Smooth muscle cell (in vitro differentiated cells): ENCODE results near the gene KRT74. TPM values are rescaled to one million over a fixed set of nuclear protein-coding genes. Genes with fewer than 3 reads are reported as not detected.

Experiments used
- DNase-seq: peaks from one replicate; lab custom pipeline; 2025; ENCODE audit not compliant: unreplicated experiment; lab: John Stamatoyannopoulos, UW
- H2AFZ ChIP-seq: fragments of 200-600 bp; sonication (generic); 2 replicates; pipeline ENCODE4 v1.6.0; 2016; ENCODE audit warnings: antibody characterized with exemption, low read depth, mild to moderate bottlenecking
- H3F3A ChIP-seq: fragments of 200-600 bp; sonication (generic); 2 replicates; pipeline ENCODE4 v1.6.0; 2017; ENCODE audit warnings: antibody characterized with exemption, low read depth
- H3K27ac ChIP-seq: fragments of 200-600 bp; sonication (generic); 2 replicates; pipeline ENCODE4 v1.5.1; 2016; ENCODE audit warnings: low read depth, mild to moderate bottlenecking
- H3K27me3 ChIP-seq: fragments of 200-600 bp; sonication (generic); 2 replicates; pipeline ENCODE4 v1.6.1; 2016; ENCODE audit warnings: low read depth, mild to moderate bottlenecking
- H3K36me3 ChIP-seq: fragments of 200-600 bp; sonication (generic); 2 replicates; pipeline ENCODE4 v1.5.1; 2016; ENCODE audit warnings: low read depth
- H3K4me1 ChIP-seq: fragments of 200-600 bp; sonication (generic); 2 replicates; pipeline ENCODE4 v1.5.1; 2016; ENCODE audit warnings: low read depth
- H3K4me2 ChIP-seq: fragments of 200-600 bp; sonication (generic); 2 replicates; pipeline ENCODE4 v1.6.0; 2016; ENCODE audit warnings: mild to moderate bottlenecking
- H3K4me3 ChIP-seq: fragments of 200-600 bp; sonication (generic); 2 replicates; pipeline ENCODE4 v1.5.1; 2016; ENCODE audit warnings: mild to moderate bottlenecking
- H3K79me2 ChIP-seq: fragments of 200-600 bp; sonication (generic); 2 replicates; pipeline ENCODE4 v1.6.0; 2016; ENCODE audit warnings: low read depth, mild to moderate bottlenecking
- H3K9ac ChIP-seq: fragments of 200-600 bp; sonication (generic); 2 replicates; pipeline ENCODE4 v1.6.0; 2016; ENCODE audit warnings: low read depth
- H3K9me3 ChIP-seq: fragments of 200-600 bp; sonication (generic); replicated peaks from 2 replicates; pipeline ENCODE4 v1.5.1; 2016; ENCODE audit warnings: low read depth
- H4K20me1 ChIP-seq: fragments of 200-600 bp; sonication (generic); 2 replicates; pipeline ENCODE4 v1.6.0; 2016; ENCODE audit warnings: low read depth
- CTCF ChIP-seq: fragments of 200-600 bp; sonication (generic); IDR thresholded peaks from 2 replicates; pipeline ENCODE4 v1.5.1; 2017; ENCODE audit warnings: borderline replicate concordance, mild to moderate bottlenecking, antibody characterized with exemption; ENCODE audit not compliant: insufficient read depth, poor library complexity, severe bottlenecking
- WGBS: methylation state at CpG from one replicate; pipeline ENCODE4 v1.1.7; 2016; ENCODE audit warnings: low lambda C conversion rate; 5-methylcytosine and 5-hydroxymethylcytosine counted together
- polyA plus RNA-seq: library from polyadenylated mRNA; unstranded; fragments of >200 nt; fragmentation: Nextera tagmentation; extraction: Ambion mirVana; gene quantifications from 2 replicates; pipeline ENCODE4 v1.2.1, GENCODE V29; 2016
- total RNA-seq: library from RNA; depleted of rRNA; stranded (reverse); fragments of >200 nt; gene quantifications from 2 replicates; pipeline ENCODE4 v1.2.3, GENCODE V29; 2014

The KRT74 gene
- total and polyA plus RNA-seq, 2 experiments from 2014 or later = not detected

GRCh38 chr12:52517888-52518287, 55.8 kb downstream of the KRT74 start:
- Histone ChIP-seq H3K4me3 (no peak overlapping the region), H3K9me3 (no peaks in the 10 kb centered on the region), H3K79me2 (no peaks in the 10 kb centered on the region), H3F3A (no peaks in the 10 kb centered on the region), H3K4me1 (peaks cover 5% of the 10 kb centered on the region), H3K9ac (no peak overlapping the region), H3K36me3 (no peaks in the 10 kb centered on the region), H4K20me1 (no peaks in the 10 kb centered on the region), H2AFZ (no peak overlapping the region), H3K4me2 (no peak overlapping the region), H3K27ac (no peak overlapping the region), H3K27me3 (no peaks in the 10 kb centered on the region)
- 93% methylated on average over 5 of the region's 5 CpGs for WGBS
- no peak for TF ChIP-seq CTCF
- no peak for DNase-seq

GRCh38 chr12:52517005-52517835, 56.4 kb downstream of the KRT74 start:
- peaks cover 5% of the 10 kb centered on the region for H3K4me1 ChIP-seq
- H3K36me3 ChIP-seq = no peaks in the 10 kb centered on the region
- no peaks in the 10 kb centered on the region for H3K9me3 ChIP-seq
- H3K4me3 ChIP-seq = no peak overlapping the region
- 96% methylated on average over 14 of the region's 14 CpGs for WGBS
- no peak overlapping the region for H3K27ac ChIP-seq
- no peak for DNase-seq
- no peaks in the 10 kb centered on the region for H3F3A ChIP-seq
- H3K27me3 ChIP-seq = no peaks in the 10 kb centered on the region
- H3K9ac ChIP-seq = no peak overlapping the region
- H3K4me2 ChIP-seq = no peak overlapping the region
- H2AFZ ChIP-seq = no peak overlapping the region
- no peaks in the 10 kb centered on the region for H4K20me1 ChIP-seq
- H3K79me2 ChIP-seq = no peaks in the 10 kb centered on the region
- no peak for TF ChIP-seq CTCF

- H3F3A ChIP-seq = no peaks in the 10 kb centered on the region
- H4K20me1 ChIP-seq = no peaks in the 10 kb centered on the region
- H3K27ac ChIP-seq = no peak overlapping the region
- TF ChIP-seq CTCF = no peak
- no peak overlapping the region for H2AFZ ChIP-seq
- H3K9me3 ChIP-seq = no peaks in the 10 kb centered on the region
- no peak overlapping the region for H3K4me3 ChIP-seq
- H3K36me3 ChIP-seq = no peaks in the 10 kb centered on the region
- H3K4me2 ChIP-seq = no peak overlapping the region
- no peak for DNase-seq
- H3K27me3 ChIP-seq = no peaks in the 10 kb centered on the region
- no peak overlapping the region for H3K9ac ChIP-seq
- peaks cover 2% of the 10 kb centered on the region for H3K4me1 ChIP-seq
- no peaks in the 10 kb centered on the region for H3K79me2 ChIP-seq
- WGBS = 86% methylated on average over 15 of the region's 15 CpGs
Measured at GRCh38 chr12:52515927-52516831, 57.5 kb downstream of the KRT74 start.

Other genes starting within 250 kb of the KRT74 start
- not detected in 2 replicates for gene KRT85, start 206.4 kb downstream of the KRT74 start, total RNA-seq
- gene KRT85, start 206.4 kb downstream of the KRT74 start, polyA plus RNA-seq = not detected in 2 replicates
- gene KRT84, start 188.2 kb downstream of the KRT74 start, total RNA-seq = 5.6 and 8.0 TPM in 2 replicates
- 0.09 and 2.1 TPM in 2 replicates for gene KRT84, start 188.2 kb downstream of the KRT74 start, polyA plus RNA-seq
- gene KRT82, start 167.5 kb downstream of the KRT74 start, total RNA-seq = not detected in 2 replicates
- 0.23 TPM in 1 of 2 replicates, not detected in the other for gene KRT82, start 167.5 kb downstream of the KRT74 start, polyA plus RNA-seq
- 0.94 and 1.9 TPM in 2 replicates for gene KRT75, start 139.5 kb downstream of the KRT74 start, total RNA-seq
- gene KRT75, start 139.5 kb downstream of the KRT74 start, polyA plus RNA-seq = 0.37 TPM in 1 of 2 replicates, not detected in the other
- gene KRT6B, start 121.7 kb downstream of the KRT74 start, total RNA-seq = 279 and 336 TPM in 2 replicates
- gene KRT6B, start 121.7 kb downstream of the KRT74 start, polyA plus RNA-seq = 248 and 250 TPM in 2 replicates
- gene KRT6C, start 100.0 kb downstream of the KRT74 start, total RNA-seq = 30.2 and 32.6 TPM in 2 replicates
- 22.0 and 26.5 TPM in 2 replicates for gene KRT6C, start 100.0 kb downstream of the KRT74 start, polyA plus RNA-seq
- 985 and 1,128 TPM in 2 replicates for gene KRT6A, start 80.6 kb downstream of the KRT74 start, total RNA-seq
- gene KRT6A, start 80.6 kb downstream of the KRT74 start, polyA plus RNA-seq = 460 and 992 TPM in 2 replicates
- gene KRT5, start 53.4 kb downstream of the KRT74 start, total RNA-seq = 152 and 209 TPM in 2 replicates
- 67.2 and 198 TPM in 2 replicates for gene KRT5, start 53.4 kb downstream of the KRT74 start, polyA plus RNA-seq
- gene KRT71, start 20.7 kb downstream of the KRT74 start, total RNA-seq = not detected in 2 replicates
- gene KRT71, start 20.7 kb downstream of the KRT74 start, polyA plus RNA-seq = not detected in 2 replicates
- not detected in 2 replicates for gene KRT72, start 27.6 kb upstream of the KRT74 start, total RNA-seq
- gene KRT72, start 27.6 kb upstream of the KRT74 start, polyA plus RNA-seq = not detected in 2 replicates
- gene KRT73, start 44.7 kb upstream of the KRT74 start, total RNA-seq = not detected in 2 replicates
- gene KRT73, start 44.7 kb upstream of the KRT74 start, polyA plus RNA-seq = not detected in 2 replicates
- gene KRT2, start 78.4 kb upstream of the KRT74 start, total RNA-seq = not detected in 2 replicates
- gene KRT2, start 78.4 kb upstream of the KRT74 start, polyA plus RNA-seq = not detected in 2 replicates
- gene KRT1, start 106.6 kb upstream of the KRT74 start, total RNA-seq = 11.1 and 13.5 TPM in 2 replicates
- gene KRT1, start 106.6 kb upstream of the KRT74 start, polyA plus RNA-seq = 3.1 and 5.6 TPM in 2 replicates
- gene KRT77, start 129.7 kb upstream of the KRT74 start, total RNA-seq = 3.8 TPM in 1 of 2 replicates, not detected in the other
- gene KRT77, start 129.7 kb upstream of the KRT74 start, polyA plus RNA-seq = not detected in 2 replicates
- gene KRT76, start 203.5 kb upstream of the KRT74 start, total RNA-seq = not detected in 2 replicates
- not detected in 2 replicates for gene KRT76, start 203.5 kb upstream of the KRT74 start, polyA plus RNA-seq
- not detected in 2 replicates for gene KRT3, start 222.3 kb upstream of the KRT74 start, total RNA-seq
- gene KRT3, start 222.3 kb upstream of the KRT74 start, polyA plus RNA-seq = not detected in 2 replicates
- 0.45 TPM in 1 of 2 replicates, not detected in the other for gene KRT4, start 240.3 kb upstream of the KRT74 start, total RNA-seq
- gene KRT4, start 240.3 kb upstream of the KRT74 start, polyA plus RNA-seq = not detected in 2 replicates